Heart right ventricle (tissue), 16 donors: ENCODE data around the gene ANKRD33. TPM values are rescaled to one million over a fixed set of nuclear protein-coding genes. Genes with fewer than 3 reads are reported as not detected.
"Not testable (repeated sequence)": the region's sequence is repeated elsewhere in the genome, so short reads cannot be mapped to it uniquely, and the experiment has no call there.

ENCODE experiments used
- ATAC-seq, 8 donors: fragments of 200-7000 bp; cut with Tn5 transposase; one replicate each; pipeline ENCODE4 v1.9.1; 2020; ENCODE audit warnings: mild to moderate bottlenecking in 8 of 8, moderate library complexity in 8 of 8, moderate number of reproducible peaks in 1 of 8
- DNase-seq, 2 donors: peaks; one replicate each; pipeline ENCODE4 v3.0.0-alpha.2; 2020
- H3K27ac ChIP-seq, 10 donors: fragments of 200-600 bp; sonication (generic) in 2 of 10; one replicate each; pipeline versions ENCODE4 v1.5.0 to v1.8.0; 2020 to 2022; ENCODE audit warnings: mild to moderate bottlenecking in 3 of 10
- H3K27me3 ChIP-seq, 7 donors: fragments of 200-600 bp; one replicate each; pipeline ENCODE4 v1.8.0; 2021 to 2022; ENCODE audit warnings: mild to moderate bottlenecking in 2 of 7
- H3K36me3 ChIP-seq, 9 donors: fragments of 200-600 bp; sonication (generic) in 1 of 9; one replicate each; pipeline versions ENCODE4 v1.5.0 to v1.8.0; 2020 to 2022; ENCODE audit warnings: mild to moderate bottlenecking in 2 of 9
- H3K4me1 ChIP-seq, 9 donors: fragments of 200-600 bp; sonication (generic) in 1 of 9; one replicate each; pipeline versions ENCODE4 v1.5.0 to v1.8.0; 2020 to 2022; ENCODE audit warnings: mild to moderate bottlenecking in 4 of 9
- H3K4me3 ChIP-seq, 10 donors: fragments of 200-600 bp; sonication (generic) in 2 of 10; one replicate each; pipeline versions ENCODE4 v1.5.0 to v1.8.0; 2020 to 2022; ENCODE audit warnings: mild to moderate bottlenecking in 7 of 10, moderate library complexity in 2 of 10
- H3K9me3 ChIP-seq, 11 donors: fragments of 200-600 bp in 10 of 11; sonication (generic) in 2 of 11; one replicate each; pipeline versions ENCODE4 v1.5.0 to v1.8.0; 2013 to 2022; ENCODE audit warnings: mild to moderate bottlenecking in 2 of 11, control low read depth in 1 of 11, moderate library complexity in 1 of 11
- CTCF ChIP-seq, 9 donors: fragments of 200-600 bp; sonication (generic) in 2 of 9; IDR thresholded peaks; one replicate each; pipeline versions ENCODE4 v1.5.0 to v1.8.0; 2021 to 2022; ENCODE audit warnings: antibody characterized with exemption in 9 of 9, mild to moderate bottlenecking in 5 of 9, moderate library complexity in 1 of 9
- WGBS, 2 donors: extraction: QIAGEN DNeasy Blood & Tissue Kit; methylation state at CpG; one replicate each; pipeline ENCODE4 v1.1.7; 2013; ENCODE audit warnings: inconsistent platforms in 1 of 2; 5-methylcytosine and 5-hydroxymethylcytosine counted together
- intact Hi-C, 10 donors: fragments of 100-400 bp; cut with DNase I; formaldehyde crosslinking; loops; one replicate each; pipeline versions ENCODE4 v1.11.1 to v1.14.2; 2022
- polyA plus RNA-seq, 2 donors: library from polyadenylated mRNA; stranded (reverse); fragments of 200-250 nt; gene quantifications; one replicate each; pipeline ENCODE4 v1.2.3, GENCODE V29; 2013
- total RNA-seq, 10 donors: library from RNA; stranded (reverse); fragmentation: NEBNext Ultra II Directional in 3 of 10; extraction: Animal tissue kit (Norgen Biotek cat#: 25700) in 3 of 10; gene quantifications; one replicate each; pipeline versions ENCODE4 v1.2.1 to v1.2.4, GENCODE V29; 2021 to 2023
- donor health status: Arrhythmogenic right ventricular cardiomyopathy.
- donor health status: ischemic (EF 13 %, LVEDD 7.1; RV severe dilation, severe dysfunction).
- donor health status: healthy with polysubstance abuse.
- donor health status: DM: no; HTN: yes; CAD: no.
- donor health status: DM: no; HTN: no; CAD: no.
- donor health status: ischemic (EF 25% LVEDD 6.9; RV normal size, moderate dysfunction).
- donor health status: ischemic (EF 25% LVEDD 5.7; RV mildly dilated, moderate dysfunction).
- donor health status: healthy.
- donor health status: DM: yes; HTN: yes; CAD: no.
- donor health status: Ischemic cardiomyopathy.
- donor health status: ischemic (EF 35%, LVEDD 5.7; RV mildly dilated, moderate dysfunction).
- donor health status: nonischemic (EF 11% LVEDD 7.7; RV severe dilation, severe dysfunction).
- donor health status: DM: yes; HTN: yes; CAD: no.
- donor health status: PGD.
- donor health status: ischemic (EF 29% LVEDD 5.4; RV normal size, mild dysfunction).
- donor health status: nonischemic (EF 23%, LVEDD 6.1; RV moderate dilation, normal function).

Gene ANKRD33
- total and polyA plus RNA-seq, 12 donors = 0.01 TPM; not detected in 11

- H3K4me1 ChIP-seq = no peaks in the 10 kb centered on the region
- peaks cover 0 to 8% (median 0%) of the 10 kb centered on the region in 11 donors for H3K9me3 ChIP-seq
- no peaks in the 10 kb centered on the region for H3K27me3 ChIP-seq
- H3K36me3 ChIP-seq = no peaks in the 10 kb centered on the region
- no peak for ATAC-seq
- no peak overlapping the region for H3K4me3 ChIP-seq
- no peak for DNase-seq
- intact Hi-C loops = loop anchor here in 6 of 10 donors (5.0 to 10.0 kb wide), 3 partner anchors 54 to 457 kb away; partner anchors contain the start of gene SLC4A8 (in 3 of the 6)
- no peak overlapping the region for H3K27ac ChIP-seq
- no peak for TF ChIP-seq CTCF (IDR thresholded peaks at IDR 0.05)
- WGBS, 2 donors = 64 to 71% methylated on average over 3 of the region's 3 CpGs
Observed at GRCh38 chr12:51879102-51879501, 8.8 kb upstream of the ANKRD33 start.

GRCh38 chr12:51883295-51883694 lies 4.6 kb upstream of the ANKRD33 start:
- WGBS, 2 donors = 73 to 74% methylated on average over 1 of the region's 1 CpG
- peaks cover 3 to 30% (median 12%) of the 10 kb centered on the region in 9 donors for H3K4me1 ChIP-seq
- intact Hi-C loops = no loop called here
- peaks cover 0 to 9% (median 0%) of the 10 kb centered on the region in 7 donors for H3K27me3 ChIP-seq
- H3K36me3 ChIP-seq = no peaks in the 10 kb centered on the region
- no peak for DNase-seq
- H3K4me3 ChIP-seq = no peak overlapping the region
- H3K9me3 ChIP-seq = peaks cover 0 to 8% (median 0%) of the 10 kb centered on the region in 11 donors
- H3K27ac ChIP-seq = no peak overlapping the region
- no peak for ATAC-seq
- TF ChIP-seq CTCF (IDR thresholded peaks at IDR 0.05) = no peak

- no peak overlapping the region for H3K27ac ChIP-seq
- DNase-seq (no peak), ATAC-seq (no peak)
- 80 to 86% methylated on average over 4 of the region's 4 CpGs for WGBS, 2 donors
- intact Hi-C loops = no loop called here
- peaks cover 0 to 16% (median 0%) of the 10 kb centered on the region in 7 donors for H3K27me3 ChIP-seq
- H3K36me3 ChIP-seq = no peaks in the 10 kb centered on the region
- peaks cover 0 to 8% (median 0%) of the 10 kb centered on the region in 11 donors for H3K9me3 ChIP-seq
- peaks cover 3 to 30% (median 12%) of the 10 kb centered on the region in 9 donors for H3K4me1 ChIP-seq
- no peak for TF ChIP-seq CTCF (IDR thresholded peaks at IDR 0.05)
- H3K4me3 ChIP-seq = no peak overlapping the region
Observed at GRCh38 chr12:51883998-51884675, 3.8 kb upstream of the ANKRD33 start.

GRCh38 chr12:51884676-51885229 lies 3.1 kb upstream of the ANKRD33 start:
- Histone ChIP-seq H3K9me3 (peaks cover 0 to 8% (median 0%) of the 10 kb centered on the region in 11 donors), H3K27ac (no peak overlapping the region), H3K36me3 (no peaks in the 10 kb centered on the region), H3K4me1 (peaks cover 3 to 30% (median 12%) of the 10 kb centered on the region in 9 donors), H3K4me3 (no peak overlapping the region), H3K27me3 (peaks cover 0 to 16% (median 0%) of the 10 kb centered on the region in 7 donors)
- WGBS, 2 donors = 89 to 91% methylated on average over 11 of the region's 11 CpGs
- DNase-seq = no peak
- no peak for ATAC-seq
- no peak for TF ChIP-seq CTCF (IDR thresholded peaks at IDR 0.05)
- intact Hi-C loops = loop anchor here in 1 of 10 donors (5.0 kb wide), 1 partner anchor 38 kb away; no protein-coding TSS in a partner anchor

GRCh38 chr12:51885294-51886020 lies 2.4 kb upstream of the ANKRD33 start:
- intact Hi-C loops = loop anchor here in 1 of 10 donors (5.0 kb wide), 1 partner anchor 37 kb away; no protein-coding TSS in a partner anchor
- Histone ChIP-seq H3K27ac (peak overlapping the region in 8 of 10 donors; percentile 17 to 80 (median 68)), H3K4me1 (peaks cover 3 to 30% (median 12%) of the 10 kb centered on the region in 9 donors), H3K27me3 (peaks cover 0 to 16% (median 0%) of the 10 kb centered on the region in 7 donors), H3K4me3 (peak overlapping the region in 3 of 10 donors; percentile 3 to 30 (median 19))
- not testable (repeated sequence) for DNase-seq, H3K9me3 ChIP-seq, ATAC-seq, H3K36me3 ChIP-seq
- WGBS, 2 donors = 67 to 76% methylated on average over 10 of the region's 10 CpGs
